Superior temporal gyrus (tissue), 1 donor: ENCODE results near the gene ELMO3.

ENCODE experiments used
- DNase-seq: peaks from one replicate; pipeline ENCODE4 v3.0.0-alpha.2; 2016; ENCODE audit errors: extremely low spot score

Gene ELMO3

GRCh38 chr16:67195676-67196075 is 3.3 kb upstream of the ELMO3 start:
- no peak for DNase-seq

- DNase-seq, result no peak
Observed at GRCh38 chr16:67196881-67197280, 2.0 kb upstream of the ELMO3 start.

DNA sequence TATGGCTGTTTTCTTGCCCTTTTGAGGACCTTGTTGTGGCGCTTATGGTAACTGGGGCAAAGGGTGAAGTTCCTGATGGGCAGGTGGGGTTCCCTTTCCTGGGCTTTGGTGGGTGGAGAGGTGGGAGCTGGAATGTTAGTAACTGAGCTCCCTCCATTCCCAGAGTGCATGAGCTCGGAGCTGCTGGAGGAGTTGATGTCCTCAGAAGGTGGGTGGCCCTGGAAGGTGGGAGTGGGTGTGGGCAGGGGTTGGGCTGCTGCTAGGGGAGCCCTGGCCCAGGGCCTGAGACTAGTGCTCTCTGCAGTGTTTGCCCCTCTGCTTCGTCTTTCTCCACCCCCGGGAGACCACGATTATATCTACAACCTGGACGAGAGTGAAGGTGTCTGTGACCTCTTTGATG is 1.2 kb upstream of the ELMO3 start:
- no peak for DNase-seq

DNA sequence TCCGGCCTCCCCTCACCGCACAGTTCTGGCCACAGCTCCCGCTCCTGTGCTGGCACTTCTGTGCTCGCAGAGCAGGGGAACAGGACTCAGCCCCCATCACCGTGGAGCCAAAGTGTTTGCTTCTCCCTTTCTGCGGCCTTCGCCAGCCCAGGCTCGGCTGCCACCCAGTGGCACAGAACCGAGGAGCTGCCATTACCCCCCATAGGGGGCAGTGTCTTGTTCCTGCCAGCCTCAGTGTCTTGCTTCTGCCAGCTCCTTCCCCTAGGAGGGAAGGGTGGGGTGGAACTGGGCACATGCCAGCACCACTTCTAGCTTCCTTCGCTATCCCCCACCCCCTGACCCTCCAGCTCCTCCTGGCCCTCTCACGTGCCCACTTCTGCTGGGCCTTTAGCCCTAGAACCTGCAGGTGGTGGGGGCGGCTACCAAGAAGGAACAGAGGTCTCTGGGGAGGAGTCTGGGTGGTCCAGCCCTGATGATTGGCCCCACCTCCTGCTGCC is 645 bp upstream of the ELMO3 start:
- DNase-seq, result peak; percentile 61

DNA sequence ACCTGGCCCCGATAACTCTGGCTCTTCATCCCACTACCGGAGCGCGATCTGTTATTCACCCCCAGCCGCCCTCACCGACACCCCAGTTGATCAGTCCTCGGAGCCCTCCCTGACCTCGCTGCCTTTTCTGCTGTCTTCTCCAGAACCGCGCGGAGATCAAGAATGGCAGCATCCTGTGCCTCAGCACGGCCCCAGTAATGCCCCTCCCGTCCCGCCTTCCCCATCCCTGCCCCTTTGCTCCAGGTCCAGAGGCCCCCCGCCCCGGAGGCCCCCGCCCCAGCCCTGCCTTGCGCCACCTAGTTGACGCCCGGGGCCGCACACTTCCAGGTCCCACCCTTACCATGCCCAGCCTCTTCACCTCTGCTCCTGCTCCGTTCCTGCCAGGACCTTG is 872 bp downstream of the ELMO3 start:
- DNase-seq, result no peak

DNA sequence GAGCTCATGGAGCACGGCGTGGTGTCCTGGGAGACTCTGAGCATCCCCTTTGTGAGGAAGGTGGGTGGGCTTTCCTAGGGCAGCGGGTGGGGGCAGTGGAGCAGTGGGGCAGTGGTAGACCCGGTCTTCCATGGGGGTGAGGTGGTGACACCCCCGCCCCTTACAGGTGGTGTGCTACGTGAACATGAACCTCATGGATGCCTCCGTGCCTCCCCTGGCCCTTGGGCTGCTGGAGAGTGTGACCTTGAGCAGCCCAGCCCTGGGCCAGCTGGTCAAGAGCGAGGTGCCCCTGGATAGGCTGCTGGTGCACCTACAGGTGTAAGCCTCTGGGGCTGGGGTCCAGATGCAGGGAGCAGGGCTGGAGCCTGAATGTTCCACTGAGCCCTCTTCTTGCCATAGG is 1.6 kb downstream of the ELMO3 start:
- DNase-seq, result no peak

DNA sequence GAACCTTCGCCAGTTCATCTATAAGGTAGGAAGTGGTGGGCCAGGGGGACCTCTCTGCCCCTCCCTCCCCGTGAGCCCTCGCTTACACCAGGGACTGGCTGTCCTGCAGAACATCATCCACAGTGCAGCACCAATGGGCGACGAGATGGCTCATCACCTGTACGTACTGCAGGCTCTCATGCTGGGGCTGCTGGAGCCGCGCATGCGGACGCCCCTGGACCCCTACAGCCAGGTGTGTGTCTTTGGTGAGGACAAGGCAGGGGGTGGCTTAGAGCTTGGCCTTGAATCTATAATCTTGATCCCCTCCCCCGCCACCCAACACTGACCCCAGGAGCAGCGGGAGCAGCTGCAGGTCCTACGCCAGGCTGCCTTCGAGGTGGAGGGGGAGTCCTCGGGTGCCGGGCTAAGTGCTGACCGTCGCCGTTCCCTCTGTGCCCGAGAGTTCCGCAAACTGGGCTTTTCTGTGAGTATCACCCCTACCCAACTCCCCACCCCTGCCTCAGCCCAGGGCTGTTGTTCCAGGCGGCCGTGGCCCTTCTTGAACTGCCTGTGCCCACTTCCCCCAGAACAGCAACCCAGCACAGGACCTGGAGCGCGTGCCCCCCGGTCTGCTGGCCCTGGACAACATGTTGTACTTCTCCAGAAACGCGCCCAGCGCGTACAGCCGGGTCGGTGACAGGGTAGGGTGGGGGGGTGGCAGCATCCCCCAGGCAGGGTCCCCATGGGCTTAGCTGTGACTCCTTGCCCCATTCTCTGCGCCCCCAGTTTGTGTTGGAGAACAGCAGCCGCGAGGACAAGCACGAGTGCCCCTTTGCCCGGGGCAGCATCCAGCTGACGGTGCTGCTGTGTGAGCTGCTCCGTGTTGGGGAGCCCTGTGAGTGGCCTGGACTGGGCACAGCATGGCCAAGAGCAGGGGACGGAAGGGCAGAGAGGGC is 2.7 kb downstream of the ELMO3 start:
- no peak for DNase-seq

DNA sequence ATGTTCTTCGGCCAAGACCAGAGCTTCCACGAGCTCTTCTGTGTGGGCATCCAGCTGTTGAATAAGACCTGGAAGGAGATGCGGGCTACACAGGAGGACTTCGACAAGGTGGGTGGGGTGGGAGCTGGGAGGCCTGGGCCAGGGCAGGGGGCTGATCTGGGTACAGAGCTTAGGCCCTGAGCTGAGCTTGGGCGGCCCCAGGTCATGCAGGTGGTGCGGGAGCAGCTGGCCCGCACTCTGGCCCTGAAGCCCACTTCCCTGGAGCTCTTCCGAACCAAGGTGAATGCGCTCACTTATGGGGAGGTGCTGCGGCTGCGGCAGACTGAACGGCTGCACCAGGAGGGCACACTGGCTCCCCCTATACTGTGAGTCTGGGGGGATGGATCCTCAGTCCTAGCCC is 3.5 kb downstream of the ELMO3 start:
- DNase-seq, result no peak

GRCh38 chr16:67202956-67203493 is 4.1 kb downstream of the ELMO3 start:
- no peak for DNase-seq

GRCh38 chr16:67204076-67204475 is 5.1 kb downstream of the ELMO3 start:
- no peak for DNase-seq

DNA sequence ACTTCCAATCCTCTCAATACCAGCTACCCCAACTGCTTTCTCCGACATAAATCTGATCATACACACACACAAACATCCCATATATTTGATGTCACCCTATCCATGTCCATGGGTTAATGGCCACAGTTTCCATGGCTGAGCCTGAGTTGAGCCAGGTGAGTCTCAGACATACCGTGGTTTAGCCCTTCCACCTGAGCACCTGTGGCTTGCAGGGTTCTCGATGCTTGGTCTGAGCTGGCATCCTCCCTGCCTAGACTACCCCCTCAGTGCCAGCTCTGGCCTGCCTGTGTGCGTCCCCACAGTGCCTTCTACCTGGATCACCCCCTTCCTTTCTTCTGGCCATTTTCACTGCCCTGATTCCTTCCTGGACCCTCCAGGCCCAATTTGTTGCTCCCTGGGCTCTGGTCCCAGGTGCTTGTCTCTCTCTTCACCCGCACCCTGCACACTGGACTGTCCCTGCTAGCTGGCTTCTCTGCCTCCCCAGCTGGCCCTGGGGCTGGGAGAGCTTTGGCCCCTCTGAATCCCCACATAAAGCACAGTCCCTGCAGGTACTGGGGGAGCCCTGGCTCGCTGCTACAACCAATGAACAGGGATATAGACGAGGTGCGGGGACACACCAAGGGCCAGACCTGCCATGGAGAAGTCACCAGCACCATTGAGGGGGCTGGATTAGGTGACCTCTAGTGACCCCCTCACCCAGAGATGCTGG is 7.4 kb downstream of the ELMO3 start:
- no peak for DNase-seq

DNA sequence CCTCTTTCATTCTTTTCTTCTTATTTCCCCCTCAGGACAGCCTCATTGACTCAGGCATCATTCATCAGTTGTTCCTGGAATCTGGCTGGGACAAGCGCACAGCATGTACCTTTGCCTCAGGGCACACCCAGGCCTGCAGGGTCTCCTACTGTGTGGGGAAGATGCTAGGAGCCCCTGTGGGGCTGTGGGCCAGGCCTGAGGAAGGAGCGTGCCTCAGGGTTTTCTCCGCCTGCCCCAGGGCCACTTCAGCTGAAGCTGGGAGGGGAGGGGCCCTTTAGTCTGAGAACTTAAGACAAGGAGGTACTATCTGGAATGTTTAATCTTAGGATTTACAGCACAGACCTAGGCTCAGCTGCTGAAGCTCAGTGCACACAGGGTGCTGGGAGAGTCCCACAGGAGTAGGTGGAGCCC is 7.9 kb downstream of the ELMO3 start:
- no peak for DNase-seq

DNA sequence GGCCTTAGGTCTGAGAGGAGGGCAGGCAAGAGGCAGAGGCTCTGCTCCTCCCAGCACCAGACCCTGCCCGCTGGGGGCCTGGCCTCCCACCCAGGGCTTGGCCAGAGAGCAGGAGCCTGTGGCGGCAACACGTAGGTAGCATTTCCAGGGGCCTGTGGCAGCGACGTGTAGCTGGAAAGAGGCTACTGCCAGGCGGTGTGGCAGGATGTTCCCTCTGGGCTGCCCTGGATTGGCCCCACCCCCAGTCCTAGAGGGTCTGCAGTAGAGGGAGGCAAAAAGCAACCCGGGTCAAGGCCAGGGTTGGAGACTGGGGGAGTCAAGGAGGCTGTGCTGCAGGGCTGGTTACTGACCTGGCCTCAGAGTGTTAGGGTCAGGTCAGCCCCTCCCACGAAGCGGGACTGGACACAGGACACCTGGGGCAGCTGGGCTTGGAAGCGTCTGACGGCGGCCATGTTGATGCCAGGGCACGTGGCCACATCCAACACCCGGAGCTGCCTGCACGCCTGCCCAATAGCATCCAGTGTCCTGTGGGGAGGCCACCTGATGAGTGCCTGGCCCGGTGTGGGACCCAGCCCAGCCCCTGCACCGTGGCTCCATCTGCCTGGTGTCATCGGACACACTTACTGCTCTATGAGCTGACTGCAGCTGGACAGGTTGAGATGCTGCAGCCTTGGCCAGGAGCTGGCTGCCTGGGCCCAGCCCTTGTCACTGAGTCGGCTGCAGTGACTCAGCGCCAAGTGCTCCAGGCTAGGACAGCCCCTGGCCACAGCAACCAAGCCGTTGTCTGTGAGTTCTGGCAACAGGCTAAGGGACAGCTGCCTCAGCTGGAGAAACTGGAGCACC is 8.5 kb downstream of the ELMO3 start:
- DNase-seq, result no peak

DNA sequence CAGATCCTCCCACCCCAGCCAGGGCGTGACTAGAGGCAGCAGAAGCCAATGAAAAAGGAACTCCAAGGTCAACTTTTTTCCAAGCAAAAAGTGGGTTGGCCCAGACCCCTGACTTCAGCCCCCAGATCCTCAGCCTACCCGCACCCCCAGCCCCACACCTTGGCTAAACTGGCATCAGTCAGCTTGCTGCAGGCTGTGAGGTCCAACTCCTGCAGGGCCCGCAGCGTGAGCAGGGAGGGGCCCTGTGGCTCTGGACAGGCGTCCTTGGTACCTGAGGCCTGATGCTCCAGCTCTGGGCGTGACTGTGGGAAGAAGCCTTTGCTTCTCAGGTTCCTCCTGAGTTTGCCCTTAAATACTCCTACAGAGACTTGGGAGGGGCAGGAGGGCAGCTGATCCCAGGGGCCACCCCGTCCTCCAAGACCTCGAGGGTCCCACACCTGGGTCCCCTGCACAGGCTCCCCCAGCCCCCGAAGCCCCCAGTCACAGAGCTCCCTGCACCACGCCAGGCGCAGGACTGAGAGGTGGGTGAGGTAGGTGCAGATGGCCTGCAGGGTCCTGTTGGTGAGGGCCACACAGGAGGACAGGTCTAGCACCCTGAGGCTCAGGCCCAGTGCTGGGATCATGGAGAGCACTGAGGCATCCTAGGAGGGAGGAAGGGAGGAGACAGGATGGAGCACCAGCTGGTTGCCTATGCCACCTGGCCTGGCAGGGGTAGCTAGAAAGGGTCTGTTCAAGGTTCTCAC is 9.4 kb downstream of the ELMO3 start:
- DNase-seq, result no peak

DNA sequence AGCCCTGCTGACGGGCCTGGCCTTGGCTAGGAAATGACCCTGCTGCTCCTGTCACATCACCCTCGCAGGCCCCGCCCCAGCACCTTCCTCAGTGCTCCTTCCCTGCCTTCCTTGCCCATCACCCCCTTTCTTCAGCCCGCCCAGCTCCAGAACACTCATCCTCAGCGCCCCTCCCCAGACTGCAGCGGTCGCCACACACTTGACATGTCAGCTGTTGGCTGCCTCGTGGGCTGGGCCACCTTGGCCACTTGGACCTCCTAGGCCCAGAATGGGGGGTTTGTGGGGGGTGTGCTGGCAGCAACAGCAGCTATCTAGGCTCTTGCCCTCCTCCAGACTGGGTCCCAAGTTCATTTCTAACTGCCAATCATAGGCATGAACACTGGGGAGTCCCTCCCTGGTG is 10.6 kb downstream of the ELMO3 start:
- DNase-seq, result no peak

DNA sequence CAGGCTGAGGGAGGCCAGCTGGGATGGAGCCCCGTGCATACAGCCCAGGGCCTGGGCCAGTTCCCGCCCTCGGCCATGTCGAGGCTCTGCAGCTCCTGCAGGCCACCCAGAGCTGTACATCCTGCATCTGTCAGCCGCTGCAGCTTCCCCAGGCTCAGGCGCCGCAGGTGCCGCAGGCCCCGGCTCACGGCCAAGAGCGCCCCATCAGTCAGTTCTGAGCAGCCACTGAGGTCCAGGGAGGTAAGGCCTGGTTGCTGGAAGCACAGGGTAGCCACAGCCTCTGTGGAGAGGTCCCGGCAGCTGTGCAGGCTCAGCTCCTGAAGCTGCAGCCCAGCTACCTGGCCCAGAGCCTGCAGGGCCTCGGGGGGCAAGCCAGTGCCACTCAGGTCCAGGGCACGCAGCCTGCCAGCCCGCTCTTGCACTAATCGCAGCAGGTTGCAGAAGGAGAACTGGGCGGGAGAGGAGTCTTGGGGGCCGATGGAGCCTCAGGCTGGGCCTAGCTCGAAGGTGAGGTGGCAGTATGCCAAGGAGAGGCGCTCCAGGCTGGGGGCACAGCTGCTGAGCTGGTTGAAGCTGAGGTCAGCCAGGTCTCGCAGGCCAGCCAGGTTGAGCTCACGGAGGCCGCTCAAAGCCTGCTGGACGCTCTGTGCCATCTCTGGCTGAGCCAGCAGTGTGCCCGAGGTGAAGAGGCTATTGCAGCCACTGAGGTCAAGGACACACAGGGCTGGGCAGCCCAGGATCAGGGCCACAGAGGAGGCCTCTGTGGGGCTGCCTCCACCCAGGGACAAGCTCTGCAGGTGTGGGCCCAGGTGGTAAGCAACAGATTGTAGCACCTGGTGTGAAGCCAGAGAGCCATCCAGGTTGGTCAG is 11.4 kb downstream of the ELMO3 start:
- DNase-seq, result no peak

DNA sequence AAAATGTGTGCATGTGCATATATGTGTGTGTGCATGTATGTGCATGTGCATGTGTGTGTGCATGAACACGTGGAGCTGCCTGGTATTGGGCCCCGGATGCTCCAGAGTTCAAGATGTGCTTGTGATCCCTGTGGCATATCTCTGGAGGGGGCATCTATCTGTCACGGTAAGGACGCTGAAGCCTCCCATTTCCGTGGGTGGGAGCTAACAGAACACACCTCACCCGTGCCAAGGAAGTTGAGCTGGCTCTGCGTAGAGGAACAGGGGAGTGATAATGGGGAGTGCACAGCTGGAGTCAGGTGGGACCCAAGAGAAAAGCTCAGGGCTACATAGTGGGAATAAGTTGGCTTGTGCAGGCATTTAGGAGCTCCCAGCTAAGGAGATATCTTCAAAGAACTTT is 12.7 kb downstream of the ELMO3 start:
- DNase-seq, result no peak

DNA sequence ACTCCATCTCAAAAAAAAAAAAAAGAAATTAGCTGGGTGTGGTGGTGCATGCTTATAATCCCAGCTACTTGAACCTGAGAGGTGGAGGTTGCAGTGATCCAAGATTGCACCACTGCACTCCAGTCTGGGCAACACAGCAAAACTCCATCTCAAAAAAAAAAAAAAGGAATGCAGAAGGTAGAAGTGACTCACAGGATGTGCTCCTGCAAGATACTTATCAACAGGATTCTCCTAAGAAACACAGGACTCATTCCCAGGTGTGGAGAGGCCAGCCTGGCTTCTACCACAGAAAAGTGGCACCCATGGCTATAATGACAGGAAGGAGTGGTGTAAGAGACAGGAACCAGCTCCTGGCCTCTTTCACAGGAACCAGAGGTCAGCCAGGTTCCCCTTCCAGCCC is 13.8 kb downstream of the ELMO3 start:
- DNase-seq, result no peak

DNA sequence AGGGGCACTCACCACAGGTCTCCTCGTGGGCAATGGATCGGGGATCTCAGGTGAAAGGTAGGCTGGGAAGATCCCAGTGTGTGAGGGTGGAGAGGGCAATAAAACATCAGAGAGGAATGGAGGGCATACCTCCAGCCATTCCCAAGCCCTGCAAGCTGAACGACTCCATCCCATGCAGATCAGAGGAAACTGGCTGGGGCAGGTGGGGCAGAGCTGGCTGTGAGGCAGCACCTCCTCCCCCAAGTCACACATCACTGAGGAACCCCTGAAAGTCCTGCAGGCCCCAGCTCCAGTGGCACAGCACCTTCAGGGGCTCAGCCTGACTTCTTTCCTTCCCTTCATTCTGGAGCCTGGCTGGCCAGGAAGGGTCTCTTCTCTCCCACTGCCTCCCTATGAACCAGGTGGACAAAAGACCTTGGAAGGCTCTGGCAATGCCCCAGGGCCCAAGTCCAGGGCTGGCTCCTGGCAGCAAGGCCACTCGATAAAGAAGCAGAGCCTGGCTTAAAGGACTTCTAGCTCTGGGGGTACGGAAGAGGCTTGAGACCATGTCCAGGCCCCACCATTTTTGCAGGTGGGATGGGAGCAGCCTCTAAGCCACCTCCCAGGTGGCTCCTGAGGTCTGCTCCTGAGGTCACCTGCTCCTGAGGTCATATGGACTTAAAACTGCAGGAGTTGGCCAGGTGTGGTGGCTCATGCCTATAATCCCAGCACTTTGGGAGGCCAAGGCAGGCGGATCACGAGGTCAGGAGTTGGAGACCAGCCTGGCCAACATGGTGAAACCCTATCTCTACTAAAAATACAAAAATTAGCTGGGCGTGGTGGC is 14.5 kb downstream of the ELMO3 start:
- DNase-seq, result no peak
